Sigmoid colon (tissue), 7 donors: Measurements from ENCODE around the gene RAB4A. TPM values are rescaled to one million over a fixed set of nuclear protein-coding genes. Genes with fewer than 3 reads are reported as not detected.

ENCODE experiments used
- DNase-seq: peaks from one replicate; pipeline ENCODE4 v3.0.0-alpha.2; 2019
- H3K27ac ChIP-seq, 4 donors: fragments of 200-600 bp; sonication (generic); one replicate each; pipeline ENCODE4 v1.5.1; 2016 to 2019; ENCODE audit warnings: mild to moderate bottlenecking in 1 of 4
- H3K27me3 ChIP-seq, 3 donors: fragments of 200-600 bp; sonication (generic); one replicate each; pipeline ENCODE4 v1.5.1; 2019; ENCODE audit warnings: mild to moderate bottlenecking in 1 of 3
- H3K36me3 ChIP-seq, 4 donors: fragments of 200-600 bp; sonication (generic); one replicate each; pipeline ENCODE4 v1.5.1; 2016 to 2019
- H3K4me1 ChIP-seq, 4 donors: fragments of 200-600 bp; sonication (generic); one replicate each; pipeline ENCODE4 v1.5.1; 2017 to 2019
- H3K4me3 ChIP-seq, 4 donors: fragments of 200-600 bp; sonication (generic); one replicate each; pipeline ENCODE4 v1.5.1; 2017 to 2019; ENCODE audit warnings: mild to moderate bottlenecking in 2 of 4, moderate library complexity in 1 of 4
- H3K9me3 ChIP-seq, 4 donors: fragments of 200-600 bp in 3 of 4; sonication (generic) in 3 of 4; one replicate each; pipeline versions ENCODE4 v1.5.1 to v1.6.1; 2013 to 2019
- CTCF ChIP-seq, 4 experiments: fragments of 450-650 bp in 3 of 4; fragments of 200-600 bp in 1 of 4; IDR thresholded peaks; one replicate each; pipeline ENCODE4 v1.5.1; 2016 to 2019; ENCODE audit warnings: antibody characterized with exemption in 4 of 4, mild to moderate bottlenecking in 3 of 4, moderate library complexity in 2 of 4
- EP300 ChIP-seq, 4 donors: sonication (generic); formaldehyde crosslinking; IDR thresholded peaks; one replicate each; pipeline ENCODE4 v1.6.1; 2017; ENCODE audit warnings: antibody characterized with exemption in 4 of 4
- POLR2A ChIP-seq, 2 donors: fragments of 450-650 bp; IDR thresholded peaks; one replicate each; pipeline ENCODE4 v1.6.1; 2016; ENCODE audit warnings: antibody characterized with exemption in 2 of 2, mild to moderate bottlenecking in 2 of 2, moderate library complexity in 2 of 2
- POLR2AphosphoS5 ChIP-seq, 4 donors: sonication (generic); formaldehyde crosslinking; IDR thresholded peaks; one replicate each; pipeline ENCODE4 v1.6.1; 2017; ENCODE audit warnings: antibody characterized with exemption in 4 of 4
- WGBS, 2 donors: extraction: QIAGEN DNeasy Blood & Tissue Kit; methylation state at CpG; one replicate each; pipeline ENCODE4 v1.1.7; 2013; 5-methylcytosine and 5-hydroxymethylcytosine counted together
- intact Hi-C: fragments of 100-400 bp; cut with DNase I; formaldehyde crosslinking; loops from one replicate; pipeline ENCODE4 v1.15.1; 2023
- polyA plus RNA-seq, 3 donors: library from polyadenylated mRNA; stranded (reverse); fragments of 200-250 nt; gene quantifications; one replicate each; pipeline ENCODE4 v1.2.3, GENCODE V29; 2013
- total RNA-seq, 4 donors: library from RNA; depleted of rRNA; stranded (reverse); fragments of >200 nt; gene quantifications; one replicate each; pipeline ENCODE4 v1.1.0, GENCODE V29; 2016
- donor health status: healthy with polysubstance abuse.
- donor health status: Bipolar disorder and iron deficiency.
- donor health status: healthy.

The RAB4A gene
- total and polyA plus RNA-seq, 7 donors, result 35.8 to 83.7 (median 52.4) TPM

GRCh38 chr1:229339520-229339919 lies 68.6 kb downstream of the RAB4A start:
- DNase-seq, result no peak
- H3K9me3 ChIP-seq, result no peaks in the 10 kb centered on the region
- no peaks in the 10 kb centered on the region for H3K27me3 ChIP-seq
- H3K4me3 ChIP-seq, result no peak overlapping the region
- no peak overlapping the region for H3K27ac ChIP-seq
- H3K4me1 ChIP-seq, result peaks cover 0 to 21% (median 15%) of the 10 kb centered on the region in 4 donors
- no peaks in the 10 kb centered on the region for H3K36me3 ChIP-seq
- WGBS, 2 donors, result 88% methylated on average over 3 of the region's 3 CpGs
- TF ChIP-seq POLR2A (IDR thresholded peaks at IDR 0.05), result no peak
- TF ChIP-seq CTCF (IDR thresholded peaks at IDR 0.05), result no peak
- no peak for TF ChIP-seq EP300 (IDR thresholded peaks at IDR 0.05)
- no peak for TF ChIP-seq POLR2AphosphoS5 (IDR thresholded peaks at IDR 0.05)
- intact Hi-C loops, result no loop called here

GRCh38 chr1:229340496-229340895 lies 69.6 kb downstream of the RAB4A start:
- DNase-seq, result no peak

GRCh38 chr1:229341774-229342655 lies 71.1 kb downstream of the RAB4A start:
- Histone ChIP-seq H3K36me3 (no peaks in the 10 kb centered on the region), H3K9me3 (no peaks in the 10 kb centered on the region), H3K4me1 (peaks cover 0 to 21% (median 15%) of the 10 kb centered on the region in 4 donors), H3K27ac (peak overlapping the region; percentile 91 to 97 (median 93)), H3K27me3 (no peaks in the 10 kb centered on the region), H3K4me3 (peak overlapping the region; percentile 83 to 94 (median 92))
- peak; percentile 91 for DNase-seq
- TF ChIP-seq CTCF (IDR thresholded peaks at IDR 0.05) (no peak), POLR2A (IDR thresholded peaks at IDR 0.05) (peak in 1 of 2 donors; percentile 5), POLR2AphosphoS5 (IDR thresholded peaks at IDR 0.05) (peak in 1 of 4 donors; percentile 91)
- intact Hi-C loops, result loop anchor here (5.0 kb wide), 3 partner anchors 65 to 165 kb away; partner anchors contain the start of genes NUP133 and RAB4A
- WGBS, 2 donors, result 0% methylated on average over 103 of the region's 103 CpGs

More at GRCh38 chr1:229340496-229340895, 69.6 kb downstream of the RAB4A start:
- WGBS, 2 donors, result 79 to 86% methylated on average over 6 of the region's 6 CpGs
- TF ChIP-seq POLR2AphosphoS5 (IDR thresholded peaks at IDR 0.05) (no peak), CTCF (IDR thresholded peaks at IDR 0.05) (no peak), POLR2A (IDR thresholded peaks at IDR 0.05) (no peak), EP300 (IDR thresholded peaks at IDR 0.05) (no peak)
- Histone ChIP-seq H3K36me3 (no peaks in the 10 kb centered on the region), H3K27ac (no peak overlapping the region), H3K27me3 (no peaks in the 10 kb centered on the region), H3K9me3 (no peaks in the 10 kb centered on the region), H3K4me1 (peaks cover 0 to 21% (median 15%) of the 10 kb centered on the region in 4 donors), H3K4me3 (no peak overlapping the region)
- intact Hi-C loops, result loop anchor here (5.0 kb wide), 3 partner anchors 67 to 167 kb away; partner anchors contain the start of genes NUP133 and RAB4A

GRCh38 chr1:229342656-229343569 lies 72.0 kb downstream of the RAB4A start, which contains the start of gene CCSAP:
Gene CCSAP (minus strand): TSS chr1:229343047. CDS start chr1:229342465, 582 bp downstream.
- WGBS, 2 donors, result 1% methylated on average over 83 of the region's 83 CpGs
- Histone ChIP-seq H3K4me1 (peaks cover 0 to 21% (median 15%) of the 10 kb centered on the region in 4 donors), H3K4me3 (peak within 1 kb of the TSS; percentile 83 to 94 (median 92)), H3K36me3 (no peaks in the 10 kb centered on the region), H3K27ac (peak within 1 kb of the TSS; percentile 91 to 97 (median 93)), H3K9me3 (no peaks in the 10 kb centered on the region), H3K27me3 (no peaks in the 10 kb centered on the region)
- TF ChIP-seq CTCF (IDR thresholded peaks at IDR 0.05) (no peak), POLR2A (IDR thresholded peaks at IDR 0.05) (peak in 1 of 2 donors; percentile 6), POLR2AphosphoS5 (IDR thresholded peaks at IDR 0.05) (peak in 3 of 4 donors; percentile 63 to 85 (median 82)), EP300 (IDR thresholded peaks at IDR 0.05) (no peak)
- DNase-seq, result peak; percentile 69
- intact Hi-C loops, result loop anchor here (5.0 kb wide), 3 partner anchors 64 to 164 kb away; partner anchors contain the start of genes NUP133 and RAB4A
